GM19239 (cell line): ENCODE results near the gene EPHB4.
A peak's percentile ranks its signal among the peaks of the same experiment; 100 is the strongest.
"Not testable (repeated sequence)": the region's sequence is repeated elsewhere in the genome, so short reads cannot be mapped to it uniquely, and the experiment has no call there.

Source experiments
- DNase-seq: peaks from one replicate; pipeline ENCODE4 v3.0.0; 2011; ENCODE audit warnings: low spot score; ENCODE audit not compliant: insufficient read length
- FAIRE-seq: peaks from 2 replicates; lab custom pipeline; 2011; peaks lifted over from hg19 to GRCh38; lab: Jason Lieb, UNC

EPHB4 gene

DNA sequence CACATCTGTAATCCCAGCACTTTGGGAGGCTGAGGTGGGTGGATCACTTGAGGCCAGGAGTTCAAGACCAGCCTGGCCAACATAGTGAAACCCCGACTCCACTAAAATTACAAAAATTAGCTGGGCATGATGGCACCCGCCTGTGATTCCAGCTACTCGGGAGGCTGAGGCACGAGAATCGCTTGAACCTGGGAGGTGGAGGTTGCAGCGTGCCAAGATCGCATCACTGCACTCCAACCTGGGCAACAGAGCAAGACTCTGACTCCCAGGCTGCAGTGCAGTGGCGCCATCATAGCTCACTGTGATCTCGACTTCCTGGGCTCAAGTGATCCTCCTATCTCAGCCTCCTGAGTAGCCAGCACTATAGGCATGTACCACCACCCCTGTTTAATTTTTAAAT lies 27.6 kb upstream of the EPHB4 start:
- not testable (repeated sequence) for FAIRE-seq, DNase-seq

DNA sequence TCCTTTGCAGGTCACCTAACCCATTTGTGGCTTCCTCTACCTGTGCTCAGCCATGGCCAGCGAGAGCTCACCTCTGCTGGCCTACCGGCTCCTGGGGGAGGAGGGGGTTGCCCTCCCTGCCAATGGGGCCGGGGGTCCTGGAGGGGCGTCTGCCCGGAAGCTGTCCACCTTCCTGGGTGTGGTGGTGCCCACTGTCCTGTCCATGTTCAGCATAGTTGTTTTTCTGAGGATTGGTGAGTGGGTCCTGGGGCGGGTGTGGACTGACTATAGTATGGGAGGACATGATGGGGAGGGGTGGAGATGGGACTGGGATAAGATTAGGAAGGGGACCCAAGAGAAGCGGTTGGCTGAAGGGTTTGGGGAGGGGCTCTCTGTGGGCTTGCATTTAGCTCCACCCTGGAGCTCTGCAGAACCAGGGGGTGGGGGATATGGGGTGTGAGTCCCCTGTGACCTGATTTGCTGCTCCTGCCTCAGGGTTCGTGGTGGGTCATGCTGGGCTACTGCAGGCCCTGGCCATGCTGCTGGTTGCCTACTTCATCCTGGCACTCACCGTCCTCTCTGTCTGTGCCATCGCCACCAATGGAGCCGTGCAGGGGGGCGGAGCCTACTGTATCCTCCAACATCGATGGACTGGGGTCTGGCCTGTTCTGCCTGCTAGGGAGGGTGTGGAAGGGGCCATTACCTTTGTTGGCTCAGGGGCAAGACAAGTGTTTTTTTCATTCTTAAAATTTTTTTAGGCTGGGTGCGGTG lies 27.0 kb upstream of the EPHB4 start:
- FAIRE-seq = no peak

DNA sequence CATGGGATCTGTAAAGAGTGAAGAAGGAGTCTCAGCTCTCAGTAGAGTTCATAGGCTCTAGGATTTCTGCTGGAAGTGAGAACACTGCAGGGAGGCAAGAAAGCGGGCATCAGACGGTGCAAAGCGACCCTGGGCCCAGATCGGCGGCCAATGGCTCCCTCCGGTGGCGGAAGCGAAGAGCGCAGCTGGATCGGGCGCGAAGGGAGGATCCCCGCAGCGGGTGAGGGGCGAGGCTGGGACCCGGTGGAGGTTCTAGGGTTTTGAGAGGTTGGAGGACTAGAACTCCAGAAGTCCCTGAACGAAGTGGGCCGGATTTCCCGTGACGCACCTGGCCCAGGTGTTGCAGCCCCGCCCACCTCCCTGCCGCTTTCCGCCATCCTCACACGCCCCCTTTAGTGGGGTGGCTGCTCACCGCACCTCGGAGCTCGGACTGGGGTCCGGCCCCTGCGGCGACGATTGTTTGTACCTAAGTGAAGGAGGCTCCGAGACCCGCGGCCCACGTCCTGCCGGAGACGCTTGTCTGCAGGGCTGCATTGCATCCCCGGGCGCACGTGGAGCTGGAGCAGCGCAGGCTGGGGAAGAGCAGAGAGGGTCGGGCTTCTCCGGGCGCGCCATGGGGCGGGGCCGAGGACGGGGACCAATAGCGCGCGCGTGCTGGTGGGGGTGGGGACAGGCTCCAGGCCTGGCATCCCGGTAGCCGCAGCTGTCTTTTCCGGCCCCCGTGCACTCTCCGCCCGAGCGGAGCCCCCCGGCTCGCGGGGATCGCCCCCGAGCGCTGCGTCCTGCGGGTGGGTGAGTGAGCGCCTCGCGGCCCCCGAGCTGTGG lies 24.9 kb upstream of the EPHB4 start, which contains the start of gene SLC12A9:
TSS of gene SLC12A9 (plus strand) at position 666 of the 825 bp plus-strand sequence. CDS start 1,485 bp downstream, outside the sequence.
- DNase-seq = peak; percentile 95
- FAIRE-seq = peak; percentile 97

More for the DNA sequence above, 27.0 kb upstream of the EPHB4 start:
- no peak for DNase-seq

DNA sequence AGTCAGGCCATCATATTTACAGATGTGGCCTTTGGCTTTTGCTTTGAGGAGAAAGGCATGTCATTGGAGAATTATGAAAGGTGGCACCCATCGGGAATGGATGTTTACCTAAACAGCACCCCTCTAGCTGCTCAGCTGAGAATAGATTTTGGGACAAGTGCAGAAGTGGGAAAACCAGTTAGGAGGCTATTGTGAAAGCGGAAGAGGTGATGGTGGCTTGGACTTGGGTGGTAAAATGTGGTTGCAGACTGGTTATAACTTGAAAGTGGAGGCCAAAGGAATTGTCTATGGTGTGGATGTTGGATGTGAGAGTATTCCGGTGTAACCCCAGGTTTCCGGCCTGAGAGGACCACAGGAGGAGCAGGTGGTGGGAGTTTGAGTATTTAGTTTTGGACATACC lies 20.0 kb upstream of the EPHB4 start:
- FAIRE-seq = no peak

DNA sequence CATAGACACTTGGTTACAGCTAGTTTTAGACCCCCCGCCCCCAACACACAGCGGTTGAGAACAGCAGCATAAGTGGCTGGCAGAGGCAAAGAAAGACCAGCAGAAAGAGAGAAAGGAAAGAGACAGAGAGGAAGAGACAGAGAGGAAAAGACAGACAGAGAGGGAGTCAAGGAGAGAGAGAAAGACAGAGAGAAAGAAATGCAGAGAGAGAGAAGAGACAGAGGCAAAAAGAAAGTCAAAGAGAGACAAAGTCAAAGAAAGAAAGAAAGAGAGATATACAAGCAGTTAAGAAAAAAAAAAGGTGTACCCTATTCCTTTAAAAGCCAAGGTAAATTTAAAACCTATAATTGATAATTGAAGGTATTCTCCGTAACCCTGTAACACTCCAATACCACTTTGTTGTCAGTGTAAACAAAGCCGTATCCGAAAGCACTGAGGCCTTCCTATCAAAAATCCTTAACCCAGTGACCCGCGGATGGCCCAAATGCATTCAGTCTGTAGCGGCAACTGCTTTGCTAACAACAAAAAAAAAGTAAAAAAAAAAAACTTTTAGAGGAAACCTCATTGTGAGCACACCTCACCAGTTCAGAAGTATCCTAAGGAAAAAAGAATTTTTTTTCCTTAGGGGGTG lies 13.3 kb upstream of the EPHB4 start:
- no peak for DNase-seq
- no peak for FAIRE-seq

More for the DNA sequence above, 20.0 kb upstream of the EPHB4 start:
- DNase-seq = no peak

DNA sequence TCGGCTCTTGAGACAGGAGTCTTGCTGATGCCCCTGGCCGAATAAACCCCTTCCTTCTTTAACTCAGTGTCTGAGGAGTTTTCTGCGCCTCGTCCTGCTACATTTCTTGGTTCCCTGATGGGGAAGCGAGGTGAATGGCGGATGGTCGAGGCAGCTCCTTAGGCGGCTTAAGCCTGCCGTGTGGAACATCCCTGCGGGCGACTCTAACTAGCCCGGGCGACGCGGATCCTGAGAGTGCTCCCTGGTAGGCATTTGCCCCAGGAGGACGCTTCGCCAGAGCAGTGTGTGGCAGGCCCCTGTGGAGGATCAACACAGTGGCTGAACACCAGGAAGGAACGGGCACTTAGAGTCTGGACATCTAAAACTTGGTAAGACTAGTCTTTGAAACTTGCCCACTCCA lies 12.0 kb upstream of the EPHB4 start:
- FAIRE-seq (no peak), DNase-seq (no peak)

DNA sequence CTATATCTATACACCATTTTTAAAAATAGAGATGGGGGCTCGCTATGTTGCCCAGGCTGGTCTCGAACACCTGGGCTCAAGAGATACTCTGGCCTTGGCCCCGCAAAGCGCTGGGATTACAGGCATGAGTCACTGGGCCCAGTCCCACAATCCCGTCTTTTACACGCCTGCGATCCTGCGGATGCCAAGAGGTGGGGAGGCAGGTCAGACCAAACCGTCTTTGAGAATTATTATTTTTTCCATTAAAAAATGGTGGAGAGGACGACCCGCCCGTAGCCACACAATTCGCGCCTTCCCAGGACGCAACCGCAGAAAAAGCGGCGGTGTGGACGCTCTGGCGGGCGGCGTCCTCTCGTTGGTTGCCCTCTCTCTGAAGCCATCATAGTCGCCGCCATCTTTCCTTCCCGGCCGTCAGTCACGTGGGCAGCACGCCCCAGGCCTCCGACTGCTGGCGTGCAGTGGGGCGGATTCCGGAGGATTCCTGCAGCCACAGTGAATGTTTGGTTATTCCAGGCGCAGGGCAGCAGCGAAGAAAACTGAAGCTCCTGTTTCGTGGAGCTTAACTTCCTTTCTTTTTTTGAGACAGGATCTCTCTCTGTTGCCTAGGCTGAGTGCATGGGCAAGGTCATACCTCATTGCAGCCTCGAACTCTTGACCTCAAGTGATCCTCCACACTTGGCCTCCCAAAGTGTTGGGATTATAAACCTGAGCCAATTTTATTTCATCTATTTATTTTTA lies 9.9 kb upstream of the EPHB4 start:
- peak; percentile 92 for FAIRE-seq
- peak; percentile 88 for DNase-seq

DNA sequence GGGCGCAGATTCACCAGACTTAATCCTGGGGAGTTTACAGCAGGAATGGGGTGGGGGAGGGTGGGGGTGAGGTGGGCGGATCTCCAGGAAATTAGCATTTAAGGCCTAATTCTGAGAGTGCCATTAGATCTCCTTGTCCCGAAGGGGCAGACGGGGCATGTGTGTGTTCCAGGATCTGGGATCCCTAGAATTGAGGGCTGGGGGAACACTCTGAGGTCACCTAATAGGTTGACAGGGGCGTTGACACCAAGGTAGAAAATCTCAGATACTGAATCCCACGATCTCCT lies 9.4 kb upstream of the EPHB4 start:
- no peak for FAIRE-seq
- DNase-seq = no peak

DNA sequence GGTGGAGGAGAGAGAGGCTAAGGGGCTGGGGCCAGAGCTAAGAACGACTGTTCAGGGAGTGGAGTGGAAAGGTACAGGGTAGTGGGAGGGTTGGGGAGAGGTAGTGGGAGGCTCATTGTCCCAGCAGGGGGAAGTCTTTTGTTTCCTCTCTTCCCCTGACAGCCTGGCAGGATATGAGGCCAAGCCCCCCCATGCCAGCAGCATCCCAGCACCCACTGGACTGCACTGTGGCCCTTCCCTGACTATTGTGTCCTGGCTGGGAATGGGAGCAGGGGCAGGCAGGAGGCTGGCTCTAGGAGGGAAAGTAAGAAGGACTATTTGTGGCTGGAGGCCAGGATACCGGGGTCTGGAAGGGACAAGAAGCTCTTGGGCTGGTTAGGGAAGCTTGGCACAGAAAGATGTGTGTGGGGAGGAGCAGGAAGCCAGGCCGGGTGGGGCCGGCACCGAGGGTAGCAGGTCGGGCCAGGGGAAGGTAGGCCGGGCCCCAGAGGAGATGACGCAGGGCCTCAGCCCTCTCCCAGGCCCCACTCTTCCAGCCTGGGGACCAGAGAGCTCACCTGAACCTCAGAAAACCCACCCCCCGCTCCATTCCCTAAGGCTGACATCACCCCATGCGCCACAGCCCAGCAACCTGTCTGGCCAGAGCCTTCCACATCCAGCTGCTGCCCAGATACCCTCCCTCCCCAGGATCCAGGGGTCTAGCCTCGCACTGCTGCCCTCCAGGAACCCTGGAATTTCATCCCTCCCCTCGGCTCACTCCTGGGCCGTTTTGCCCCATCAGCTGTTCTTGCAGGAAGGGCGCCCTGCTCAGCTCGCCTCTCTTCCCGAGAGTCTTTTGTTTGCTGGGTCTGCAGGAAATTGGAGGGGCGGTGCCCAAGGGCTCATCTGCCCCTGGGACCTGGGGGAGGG lies 8.8 kb upstream of the EPHB4 start:
- no peak for DNase-seq

DNA sequence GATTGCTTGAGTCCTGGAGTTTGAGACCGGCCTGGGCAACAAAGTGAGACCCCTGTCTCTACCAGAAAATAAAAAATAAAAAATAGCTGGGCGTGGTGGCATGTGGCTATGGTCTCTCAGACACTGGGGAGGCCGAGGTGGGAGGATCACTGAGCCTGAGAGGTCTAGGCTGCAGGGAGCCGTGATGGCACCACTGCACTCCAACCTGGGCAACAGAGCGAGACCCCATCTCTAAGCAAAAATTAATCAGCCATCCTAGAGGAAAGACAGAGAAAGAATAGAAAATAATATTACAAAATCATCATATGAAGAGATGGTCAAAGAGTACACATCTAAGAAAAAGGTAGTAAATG lies 4.9 kb upstream of the EPHB4 start:
- FAIRE-seq (no peak), DNase-seq (no peak)

More for the DNA sequence above, 8.8 kb upstream of the EPHB4 start:
- no peak for FAIRE-seq

DNA sequence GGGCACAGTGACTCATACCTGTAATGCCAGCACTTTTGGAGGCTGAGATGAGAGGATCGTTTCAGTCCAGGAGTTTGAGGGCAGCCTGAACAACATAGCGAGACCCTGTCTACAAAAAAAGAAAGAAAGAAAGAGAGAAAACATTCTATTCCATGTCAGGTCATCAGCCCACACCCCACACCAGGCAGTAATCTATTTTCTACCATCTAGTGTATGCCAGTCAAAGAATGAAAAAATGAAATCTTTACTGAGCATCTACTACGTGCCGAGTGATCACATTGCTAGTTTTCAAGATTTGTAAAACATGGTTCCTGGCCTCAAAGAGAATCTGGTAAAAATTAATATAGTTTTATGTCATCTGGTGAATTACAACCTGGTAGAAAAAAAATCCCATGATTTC lies 3.1 kb upstream of the EPHB4 start:
- DNase-seq (no peak), FAIRE-seq (no peak)

DNA sequence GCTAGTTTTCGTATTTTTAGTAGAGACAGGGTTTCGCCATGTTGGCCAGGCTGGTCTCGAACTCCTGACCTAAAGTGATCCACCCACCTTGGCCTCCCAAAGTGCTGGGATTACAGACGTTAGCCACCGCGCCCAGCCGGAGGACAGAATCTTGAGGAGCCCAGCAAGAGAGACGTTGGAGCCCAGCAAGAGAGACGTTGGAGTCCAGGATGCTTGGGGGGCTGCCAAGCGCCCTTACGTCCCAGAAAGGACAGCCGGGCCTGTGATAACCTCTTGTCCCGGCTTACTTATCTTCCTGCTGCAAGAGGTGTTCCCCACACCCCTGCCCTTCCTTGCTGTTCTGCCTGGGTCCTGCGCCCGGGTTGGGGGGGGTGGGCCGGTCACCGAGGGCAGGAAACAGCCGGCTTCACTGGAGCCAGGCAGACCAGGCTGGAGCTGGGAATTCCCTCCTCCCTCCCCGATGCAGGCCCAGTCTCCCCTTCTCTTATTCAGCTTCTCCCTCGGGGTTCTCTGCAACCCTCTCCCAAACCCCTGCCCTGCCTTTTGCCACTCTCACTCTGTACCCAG lies 1.9 kb upstream of the EPHB4 start:
- FAIRE-seq = no peak
- no peak for DNase-seq

DNA sequence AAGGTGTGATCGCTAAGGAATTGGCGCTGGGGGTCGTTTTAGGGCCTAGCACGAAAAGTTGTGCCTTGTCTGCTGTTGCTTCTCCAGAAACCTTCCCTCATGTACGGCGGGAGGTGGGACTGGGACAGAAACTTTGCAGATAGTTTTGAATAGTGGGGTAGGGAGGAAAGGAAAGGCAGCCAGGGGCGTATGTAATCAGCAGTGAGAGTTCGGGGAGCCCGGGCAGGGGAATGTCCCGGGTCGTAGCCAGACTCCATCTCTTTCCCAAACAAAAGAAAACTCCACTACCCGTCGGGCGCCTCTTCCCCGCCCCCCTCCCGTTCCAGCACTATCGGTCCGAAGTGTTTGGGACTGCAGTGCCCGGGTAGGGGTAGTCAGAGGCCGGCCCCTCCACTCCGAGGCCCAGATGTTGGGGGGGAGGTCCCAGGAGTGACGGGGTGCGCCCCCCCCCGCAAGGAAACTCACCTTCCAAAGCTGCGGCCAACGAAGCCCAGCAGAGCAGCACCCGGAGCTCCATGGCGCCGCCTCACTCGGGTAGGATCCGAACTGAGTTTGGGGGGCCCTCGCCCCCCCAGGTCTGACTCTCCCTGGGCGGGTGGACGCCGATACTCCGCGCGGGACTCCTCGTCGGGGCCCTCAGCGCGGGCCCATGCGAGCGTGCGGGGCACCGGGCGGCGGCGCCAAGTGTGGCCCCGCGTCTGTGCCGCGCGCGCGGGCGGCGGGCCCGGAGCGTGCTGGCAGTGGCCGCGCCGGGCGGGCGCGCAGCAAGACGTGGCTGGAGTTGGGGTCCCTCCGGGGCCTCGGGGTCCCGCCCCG lies 601 bp downstream of the EPHB4 start:
- no peak for DNase-seq

DNA sequence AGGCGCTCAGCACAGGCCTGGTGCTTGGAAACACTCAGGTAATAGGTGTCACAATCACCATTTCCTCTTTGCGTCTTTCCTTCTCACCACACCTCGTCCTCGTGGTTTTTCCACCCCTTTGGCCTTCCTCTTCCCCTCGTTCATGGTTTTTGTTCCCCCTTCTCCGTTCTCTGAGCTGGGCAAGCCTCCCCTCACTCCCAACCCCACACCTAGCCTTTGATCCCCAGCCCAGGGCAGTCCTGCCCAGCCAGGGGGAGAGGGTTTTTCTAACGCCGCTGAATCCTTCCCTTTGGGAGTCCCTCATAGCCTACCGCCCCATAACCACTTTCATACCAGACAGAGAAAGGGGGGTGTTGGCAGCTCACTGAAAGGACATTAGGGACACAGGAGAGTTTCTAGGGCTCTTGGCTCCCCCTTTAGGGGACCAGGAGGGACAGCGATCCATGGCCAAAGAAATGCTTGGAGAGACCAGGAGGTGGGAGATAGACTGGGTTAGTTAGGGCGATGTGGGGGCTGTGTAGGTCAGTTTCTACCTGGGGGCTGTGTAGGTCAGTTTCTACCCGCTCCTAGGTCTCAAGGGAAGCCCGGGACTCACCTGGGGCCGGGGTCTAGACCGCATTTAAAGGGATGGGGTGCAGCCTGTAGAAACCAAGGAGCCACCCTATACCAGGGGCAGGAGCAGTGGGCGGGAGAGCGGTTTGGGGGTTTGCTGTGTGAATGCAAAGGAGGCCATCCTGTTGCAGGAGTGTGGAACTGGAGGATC lies 1.4 kb downstream of the EPHB4 start:
- no peak for DNase-seq
- no peak for FAIRE-seq

More for the DNA sequence above, 601 bp downstream of the EPHB4 start:
- no peak for FAIRE-seq

DNA sequence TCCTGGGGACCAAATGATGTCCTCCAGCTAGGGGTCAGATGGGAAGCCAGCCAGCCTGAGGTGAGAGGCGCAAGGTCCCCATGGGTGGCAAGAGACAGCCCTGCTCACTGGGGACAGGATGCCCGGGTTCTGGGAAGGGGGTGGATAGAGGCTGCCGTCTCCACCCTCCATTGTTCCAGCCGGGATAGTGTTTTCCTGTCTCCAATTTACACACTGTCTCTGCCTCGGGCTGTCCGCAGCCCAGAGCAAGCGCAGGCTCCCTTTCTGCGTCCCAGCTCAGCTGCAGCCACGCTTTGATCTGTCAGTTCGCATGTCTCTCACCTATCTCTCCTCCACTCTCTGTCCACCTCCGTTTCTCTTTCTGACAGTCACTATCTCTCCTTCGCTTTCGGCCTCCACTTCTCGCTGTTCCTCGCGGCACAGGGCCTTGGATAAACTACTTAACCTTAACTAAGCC lies 2.1 kb downstream of the EPHB4 start:
- no peak for DNase-seq
- FAIRE-seq = no peak

DNA sequence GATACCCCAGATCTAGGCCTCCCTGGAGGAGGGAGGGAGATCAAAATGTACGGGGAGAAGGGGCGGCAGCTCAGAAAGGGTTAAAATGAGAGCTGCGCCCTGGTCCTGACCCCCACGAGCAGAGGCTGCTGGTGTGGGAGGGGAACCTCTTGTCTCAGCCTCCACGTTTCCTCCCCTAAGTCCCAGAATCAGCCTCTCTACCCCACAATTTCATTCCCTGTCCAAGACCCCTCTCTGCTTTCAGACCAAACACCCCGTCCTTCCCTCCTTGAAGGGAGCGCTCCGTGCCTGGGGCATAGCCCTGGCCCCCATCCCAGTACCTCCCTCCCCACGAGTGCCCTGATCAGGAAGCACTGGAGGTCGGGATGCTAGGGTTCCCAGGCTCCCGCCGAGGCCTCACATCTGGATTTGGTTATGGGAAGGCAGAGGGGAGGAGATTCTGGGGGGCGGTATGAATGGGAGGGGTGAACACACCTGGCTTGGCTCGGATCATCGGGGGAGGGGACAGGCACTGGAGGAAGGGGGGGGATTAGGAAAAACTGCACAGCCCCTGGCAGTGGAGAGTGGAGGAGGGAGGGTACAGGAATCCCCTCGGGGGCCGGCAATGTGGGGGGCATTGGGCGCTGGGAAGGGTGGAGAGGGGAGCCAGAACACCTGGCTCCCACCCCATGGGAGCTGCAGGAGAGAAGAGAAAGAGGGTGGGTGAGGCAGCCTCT lies 2.7 kb downstream of the EPHB4 start:
- DNase-seq = no peak
- no peak for FAIRE-seq

DNA sequence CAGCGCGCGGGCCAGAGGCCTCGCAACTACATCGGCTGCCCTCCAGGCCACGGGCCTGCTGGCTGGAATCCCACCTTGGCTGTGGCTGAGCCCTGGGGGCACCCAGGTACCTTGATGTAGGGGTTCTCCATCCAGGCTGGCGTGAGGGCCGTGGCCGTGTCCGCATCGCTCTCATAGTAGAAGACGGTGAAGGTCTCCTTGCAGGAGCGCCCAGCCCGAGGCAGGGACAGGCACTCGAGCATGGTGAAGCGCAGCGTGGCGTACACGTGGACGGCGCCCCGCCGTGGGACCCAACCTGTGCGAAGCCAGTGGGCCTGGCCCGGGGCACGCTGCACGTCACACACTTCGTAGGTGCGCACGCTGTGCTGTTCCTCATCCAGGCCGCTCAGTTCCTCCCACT lies 3.8 kb downstream of the EPHB4 start:
- FAIRE-seq (no peak), DNase-seq (no peak)
